ENCODE measurements around the gene NME1.

Gene NME1

DNA sequence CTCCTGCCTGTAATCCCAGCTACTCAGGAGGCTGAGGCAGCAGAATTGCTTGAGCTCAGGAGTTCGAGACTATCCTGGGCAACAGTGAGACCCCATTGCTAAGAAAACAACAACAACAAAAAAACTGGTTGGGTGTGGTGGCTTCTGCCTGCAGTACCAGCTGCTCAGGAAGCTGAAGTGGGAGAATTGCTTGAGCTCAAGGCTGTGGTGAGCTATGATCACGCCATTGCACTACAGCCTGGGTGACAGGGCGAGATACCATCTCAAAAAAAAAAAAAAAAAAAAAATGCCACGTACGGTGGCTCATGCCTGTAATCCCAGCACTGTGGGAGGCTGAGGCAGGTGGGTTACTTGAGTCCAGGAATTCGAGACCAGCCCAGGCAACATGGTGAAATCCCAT is 46.9 kb downstream of the NME1 start:
- ATAC-seq: no peak

DNA sequence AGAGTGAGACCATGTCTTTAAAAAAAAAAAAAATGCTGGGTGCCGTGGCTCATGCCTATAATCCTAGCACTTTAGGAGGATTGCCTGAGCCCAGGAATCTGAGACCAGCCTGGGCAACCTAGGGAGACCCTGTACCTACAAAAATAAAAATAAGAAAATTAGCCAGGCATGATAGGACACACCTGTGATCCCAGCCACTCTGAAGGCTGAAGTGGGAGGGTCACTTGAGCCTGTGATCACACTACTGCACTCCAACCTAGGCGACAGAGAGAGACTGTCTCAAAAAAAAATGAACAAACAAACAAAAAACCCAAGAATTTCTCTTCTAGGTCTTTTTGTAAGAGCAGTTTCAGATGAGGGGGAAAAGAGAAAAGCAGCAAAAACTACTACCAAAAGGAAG is 47.5 kb downstream of the NME1 start:
- Mint-ChIP-seq H3K36me3 (ENCODE audit: low read depth) (peaks cover 24% of the 10 kb centered on the region), H3K4me3 (no peak overlapping the region), H3K27ac (no peak overlapping the region), H3K9me3 (no peaks in the 10 kb centered on the region), H3K4me1 (no peaks in the 10 kb centered on the region), H3K27me3 (no peaks in the 10 kb centered on the region)
- no peak for DNase-seq
- ATAC-seq: no peak

More for the DNA sequence above, 46.9 kb downstream of the NME1 start:
- Mint-ChIP-seq H3K4me3 (no peak overlapping the region), H3K27ac (no peak overlapping the region), H3K9me3 (no peaks in the 10 kb centered on the region), H3K27me3 (no peaks in the 10 kb centered on the region), H3K36me3 (ENCODE audit: low read depth) (peaks cover 21% of the 10 kb centered on the region), H3K4me1 (no peaks in the 10 kb centered on the region)
- no peak for DNase-seq

DNA sequence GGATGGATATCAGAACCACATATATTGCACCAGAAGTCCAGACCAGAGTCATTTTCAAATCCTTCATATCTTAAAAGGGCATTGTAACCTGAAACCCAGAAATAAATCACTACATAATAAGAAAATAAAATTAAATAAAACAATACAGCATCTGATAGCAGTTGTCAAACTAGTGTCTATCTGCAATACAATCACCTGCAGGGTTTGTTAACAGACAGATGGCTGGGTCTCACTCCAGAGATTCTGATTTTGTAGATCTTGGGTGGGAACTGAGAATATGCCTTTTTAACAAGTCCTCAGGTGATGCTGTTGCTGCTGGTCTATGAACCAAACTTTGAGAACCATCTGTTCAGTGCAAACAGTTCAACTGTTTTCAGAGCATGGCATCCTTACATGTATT is 50.5 kb downstream of the NME1 start:
- H3K4me1 Mint-ChIP-seq: no peaks in the 10 kb centered on the region
- ATAC-seq: no peak
- no peak overlapping the region for H3K4me3 Mint-ChIP-seq
- no peak overlapping the region for H3K27ac Mint-ChIP-seq
- no peaks in the 10 kb centered on the region for H3K27me3 Mint-ChIP-seq
- peaks cover 24% of the 10 kb centered on the region for H3K36me3 Mint-ChIP-seq (ENCODE audit: low read depth)
- DNase-seq: no peak
- no peaks in the 10 kb centered on the region for H3K9me3 Mint-ChIP-seq
